Hematopoietic multipotent progenitor cell treated with erythropoietin and hydrocortisone succinate and interleukin-3 and kit ligand, for 6 days (in vitro differentiated cells): ENCODE results near the gene ATP23.
A peak's percentile ranks its signal among the peaks of the same experiment; 100 is the strongest.

Experiments
- DNase-seq: peaks from one replicate; pipeline ENCODE4 v3.0.0-alpha.2; 2015

Gene ATP23

GRCh38 chr12:57909056-57909455, 32.3 kb upstream of the ATP23 start:
- no peak for DNase-seq

DNA sequence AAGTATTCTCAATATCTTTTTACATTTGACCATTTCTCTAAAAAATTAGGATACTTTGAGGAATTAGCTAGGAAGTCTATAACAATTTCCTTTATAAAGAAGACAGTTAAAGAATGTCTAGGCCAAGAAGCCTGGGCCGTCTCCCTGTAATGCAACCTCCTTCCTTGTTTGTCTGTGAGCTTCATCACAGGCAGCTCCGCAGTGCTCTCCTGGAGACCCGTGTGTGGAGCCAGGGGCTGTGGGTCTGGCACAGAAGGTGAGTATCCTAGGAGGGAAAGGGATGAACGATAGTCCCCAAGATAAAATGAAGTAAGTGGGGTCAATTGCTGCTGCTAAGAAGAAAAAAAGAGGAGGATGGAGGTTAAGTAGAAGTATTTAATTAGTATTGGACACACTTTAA, 31.8 kb upstream of the ATP23 start:
- no peak for DNase-seq

DNA sequence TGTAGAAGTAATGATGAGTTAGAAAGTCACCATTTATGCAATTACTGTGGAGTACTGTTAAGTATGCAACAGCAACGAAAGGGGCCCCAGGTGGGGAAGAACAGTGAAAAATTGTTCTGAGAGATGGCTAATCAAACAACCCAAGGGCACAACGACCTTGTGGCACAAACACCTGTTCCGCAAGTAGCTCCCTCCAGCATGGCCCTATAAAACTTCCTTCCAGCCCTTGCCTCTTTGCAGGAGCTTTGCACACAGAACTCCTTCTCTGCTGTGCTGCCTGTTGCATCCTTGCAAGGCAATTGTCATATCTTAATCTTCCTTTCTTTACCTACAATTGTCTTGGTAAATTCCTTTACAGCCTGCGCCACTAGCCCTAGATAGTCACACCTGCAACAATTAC, 23.2 kb upstream of the ATP23 start:
- no peak for DNase-seq

- DNase-seq: no peak
These were observed 14.3 kb upstream of the ATP23 start for GRCh38 chr12:57927086-57927485.

GRCh38 chr12:57929092-57929830, 12.1 kb upstream of the ATP23 start:
- no peak for DNase-seq

DNA sequence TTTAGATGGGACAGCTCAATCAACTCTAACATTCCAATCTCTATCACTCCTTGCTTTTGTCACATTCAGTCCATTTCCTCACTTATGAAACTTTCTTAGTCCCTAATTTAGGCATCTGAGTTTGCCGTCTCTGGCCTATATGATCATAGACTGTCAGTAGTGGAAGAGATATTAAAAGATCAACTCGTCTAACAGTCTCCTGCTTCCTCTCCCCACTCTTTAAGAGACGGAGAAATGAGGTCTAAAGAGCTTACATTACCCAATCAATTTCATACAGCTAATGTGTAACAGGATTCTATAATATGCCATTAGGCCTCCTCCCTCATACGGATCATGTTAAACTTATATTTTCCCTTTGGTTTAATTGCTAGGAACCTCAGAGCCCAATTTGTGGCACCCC, 6.5 kb upstream of the ATP23 start:
- DNase-seq: peak; percentile 61

DNA sequence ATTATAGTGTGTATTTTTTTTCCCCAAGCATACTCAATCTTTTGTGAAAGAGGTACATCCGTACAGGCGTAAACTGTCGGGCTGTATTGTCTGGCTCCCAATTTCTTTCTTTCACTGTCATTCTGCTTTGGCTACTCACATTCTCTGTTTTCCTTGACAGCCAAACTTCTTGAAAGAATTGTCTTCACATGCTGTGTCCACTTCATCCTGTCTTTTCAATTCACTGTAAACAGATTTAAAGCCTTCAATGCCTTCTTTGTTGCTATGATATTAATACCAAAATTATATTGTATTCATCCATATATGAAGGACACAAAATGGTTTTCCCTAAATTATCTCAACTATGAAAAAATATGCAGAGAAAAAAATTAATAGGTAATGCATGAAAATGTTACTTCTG, 6.0 kb upstream of the ATP23 start:
- peak; percentile 40 for DNase-seq

- peak; percentile 100 for DNase-seq
These were observed 5.4 kb upstream of the ATP23 start for GRCh38 chr12:57935839-57936512.

DNA sequence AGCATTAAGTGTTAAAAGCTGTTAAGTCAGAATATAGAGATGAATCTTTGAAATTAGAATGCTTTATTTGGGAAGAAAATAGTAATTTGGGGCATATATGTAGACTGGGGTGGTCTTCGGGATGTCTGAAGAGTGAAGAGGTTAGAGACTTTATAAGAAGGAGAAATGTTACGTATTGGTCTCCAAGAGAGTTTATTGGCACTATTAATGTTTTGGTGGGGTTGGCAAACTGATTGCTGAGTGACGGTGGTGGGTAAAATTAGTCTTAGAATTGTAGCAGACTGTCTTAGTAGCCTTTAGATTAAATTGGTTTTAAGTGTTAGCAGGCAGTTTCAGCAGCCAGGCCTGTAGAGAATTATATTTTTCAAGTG, 4.9 kb upstream of the ATP23 start:
- peak; percentile 32 for DNase-seq

- DNase-seq: peak; percentile 67
These were observed 2.1 kb upstream of the ATP23 start for GRCh38 chr12:57939291-57939690.

DNA sequence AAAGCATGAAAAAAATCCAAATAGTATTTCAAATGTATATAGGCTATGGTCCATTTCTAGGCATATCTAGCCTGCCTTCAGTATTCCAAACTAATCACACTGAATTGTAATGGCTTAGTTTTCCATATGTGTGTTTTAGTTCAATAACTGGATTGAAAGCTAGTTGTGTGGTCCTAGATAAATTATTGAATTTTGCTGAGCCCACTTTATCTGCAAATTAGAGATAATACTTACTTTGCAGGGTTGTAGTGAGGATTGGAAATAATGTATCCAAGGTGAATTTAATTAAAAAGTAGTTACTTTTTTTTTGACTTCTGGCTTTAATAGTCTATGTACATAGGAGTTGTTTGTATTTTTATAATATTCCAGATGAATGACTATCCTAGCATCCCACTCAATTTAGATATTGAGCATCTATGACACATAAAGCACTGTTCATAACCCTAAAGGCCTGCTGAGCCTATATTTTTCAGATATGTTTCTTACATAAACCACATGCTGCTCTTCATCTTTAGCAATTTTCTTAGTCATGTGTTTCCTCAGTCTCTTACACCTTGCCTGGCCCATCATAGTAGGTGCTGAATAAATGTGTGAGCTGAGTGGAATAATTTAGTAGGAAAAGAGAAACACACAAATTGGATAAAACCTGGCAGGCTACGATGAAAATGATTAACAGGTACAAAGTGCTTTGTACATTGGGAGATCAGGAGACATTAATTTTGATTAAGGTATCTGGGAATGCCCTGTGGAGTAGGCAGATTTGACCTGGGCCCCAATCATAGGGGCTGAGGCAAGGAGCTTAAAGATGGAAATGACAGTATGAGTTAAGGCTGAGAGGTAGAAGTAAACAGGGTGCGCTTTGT, 1.1 kb upstream of the ATP23 start:
- DNase-seq: peak; percentile 48

DNA sequence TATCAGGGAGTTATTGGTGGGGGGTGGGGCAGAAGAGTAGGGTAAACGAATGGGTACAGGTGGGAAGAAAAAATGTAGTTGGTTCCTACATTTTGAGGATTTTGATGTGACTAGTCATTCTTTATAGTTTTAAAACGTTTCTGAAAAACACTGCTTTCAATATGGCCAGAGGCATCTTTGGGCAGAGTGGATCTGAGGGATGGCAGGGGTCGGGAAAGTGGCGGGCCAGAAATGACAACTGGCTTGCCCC, 527 bp upstream of the ATP23 start:
- DNase-seq: no peak

DNA sequence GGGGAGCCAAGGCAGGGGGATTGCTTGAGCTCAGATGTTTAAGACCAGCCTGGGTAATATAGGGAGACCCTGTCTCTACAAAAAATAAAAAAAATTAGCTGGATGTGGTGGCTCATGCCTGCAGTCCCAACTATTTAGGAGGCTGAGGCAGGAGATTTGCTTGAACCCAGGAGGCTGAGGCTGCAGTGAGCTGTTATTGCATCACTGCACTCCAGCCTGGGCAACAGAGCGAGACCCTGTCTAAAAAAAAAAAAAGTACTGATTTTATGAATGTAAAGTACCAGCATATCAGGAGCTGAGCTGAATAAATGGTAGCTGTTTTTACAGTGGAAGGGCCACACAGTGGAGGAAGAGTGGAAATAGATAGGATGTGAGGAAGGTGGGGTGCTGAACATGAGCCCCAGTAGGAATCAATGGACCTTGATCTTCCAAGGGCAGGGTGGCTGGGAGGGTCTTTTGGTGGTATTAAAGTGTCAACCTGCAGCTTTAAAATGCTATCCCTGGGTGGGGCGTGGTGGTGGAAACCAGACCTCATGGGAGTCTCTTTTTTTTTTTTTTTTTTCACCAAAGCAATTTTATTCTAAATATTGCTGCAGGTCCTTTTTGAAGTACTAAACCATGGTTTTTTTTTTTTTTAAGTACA, 2.2 kb downstream of the ATP23 start:
- peak; percentile 18 for DNase-seq

DNA sequence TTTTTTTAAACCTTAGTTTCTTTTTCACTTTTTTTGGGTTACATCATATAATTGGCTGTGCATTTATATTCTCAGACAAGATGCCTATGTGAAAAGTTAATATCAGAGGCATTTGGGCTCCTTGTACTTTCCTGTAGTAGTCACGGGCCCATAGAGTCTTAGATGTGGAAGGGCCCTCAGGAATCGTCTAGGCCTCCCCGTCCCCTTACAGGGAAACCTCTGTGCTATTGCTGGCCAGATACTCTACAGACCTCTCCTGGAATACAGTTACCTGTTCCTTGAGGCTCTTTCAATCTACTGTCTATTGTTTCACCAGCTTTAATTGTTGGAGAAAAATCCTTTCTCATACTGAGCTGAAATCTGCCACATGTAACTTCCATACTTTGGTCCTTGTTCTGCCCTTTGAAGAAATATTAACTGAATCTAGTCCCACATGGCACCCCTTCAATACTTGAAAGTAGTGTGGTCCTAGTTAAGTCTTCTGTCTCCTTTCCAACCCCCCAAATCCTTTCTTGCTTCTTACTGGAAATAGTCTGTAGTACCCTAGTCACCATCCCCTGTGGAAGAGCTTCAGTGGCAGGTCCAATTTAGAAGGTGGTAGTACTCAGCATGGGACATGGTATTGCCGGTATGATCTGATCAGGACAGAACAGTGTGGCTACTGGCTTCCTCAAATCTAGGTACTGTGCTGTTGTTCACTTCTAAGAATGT, 3.1 kb downstream of the ATP23 start:
- DNase-seq: no peak

DNA sequence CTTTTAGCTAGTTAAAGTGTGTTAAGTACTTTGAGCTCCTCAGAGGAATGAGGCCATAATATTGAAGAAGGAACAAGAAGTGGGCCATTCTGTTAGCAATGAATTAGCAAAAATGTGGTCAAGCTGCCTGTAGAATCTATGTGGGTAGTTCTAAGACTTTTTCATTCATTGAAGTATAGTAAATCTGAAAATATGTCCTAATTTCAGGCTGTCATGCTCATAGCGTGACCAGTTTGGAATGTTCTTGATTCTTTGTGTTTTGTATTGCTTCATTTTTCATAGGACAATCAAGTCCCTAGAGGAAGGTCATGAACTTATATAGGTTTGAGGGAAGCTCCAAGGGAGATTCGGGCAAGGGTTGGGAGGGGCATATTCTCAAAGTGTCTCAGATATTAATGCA, 11.4 kb downstream of the ATP23 start:
- DNase-seq: no peak

- DNase-seq: no peak
These were observed 13.4 kb downstream of the ATP23 start for GRCh38 chr12:57954768-57955167.

GRCh38 chr12:57958061-57958657, 16.8 kb downstream of the ATP23 start:
- no peak for DNase-seq

DNA sequence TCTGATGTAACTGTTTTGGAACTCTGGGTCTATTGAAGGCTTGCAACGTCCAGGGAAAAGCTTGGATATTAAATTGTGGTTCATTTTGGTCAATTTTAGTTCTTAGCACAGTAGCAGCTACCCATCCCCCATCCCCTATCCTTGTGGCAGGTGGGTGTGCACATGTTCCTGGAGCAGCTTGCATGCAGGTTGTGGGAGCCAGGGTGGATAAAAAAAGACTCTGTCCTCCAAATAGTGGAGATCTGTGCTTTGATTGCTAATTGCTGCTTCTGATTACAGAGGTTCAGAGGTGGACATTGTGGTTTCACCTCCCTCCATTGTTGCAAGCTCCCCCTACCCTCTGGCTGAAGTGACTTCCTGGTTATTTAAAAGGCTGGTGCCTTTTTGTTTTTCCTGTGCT, 23.1 kb downstream of the ATP23 start:
- no peak for DNase-seq

GRCh38 chr12:57965766-57966165, 24.4 kb downstream of the ATP23 start:
- DNase-seq: no peak

- no peak for DNase-seq
These were observed 25.2 kb downstream of the ATP23 start for GRCh38 chr12:57966536-57966935.

DNA sequence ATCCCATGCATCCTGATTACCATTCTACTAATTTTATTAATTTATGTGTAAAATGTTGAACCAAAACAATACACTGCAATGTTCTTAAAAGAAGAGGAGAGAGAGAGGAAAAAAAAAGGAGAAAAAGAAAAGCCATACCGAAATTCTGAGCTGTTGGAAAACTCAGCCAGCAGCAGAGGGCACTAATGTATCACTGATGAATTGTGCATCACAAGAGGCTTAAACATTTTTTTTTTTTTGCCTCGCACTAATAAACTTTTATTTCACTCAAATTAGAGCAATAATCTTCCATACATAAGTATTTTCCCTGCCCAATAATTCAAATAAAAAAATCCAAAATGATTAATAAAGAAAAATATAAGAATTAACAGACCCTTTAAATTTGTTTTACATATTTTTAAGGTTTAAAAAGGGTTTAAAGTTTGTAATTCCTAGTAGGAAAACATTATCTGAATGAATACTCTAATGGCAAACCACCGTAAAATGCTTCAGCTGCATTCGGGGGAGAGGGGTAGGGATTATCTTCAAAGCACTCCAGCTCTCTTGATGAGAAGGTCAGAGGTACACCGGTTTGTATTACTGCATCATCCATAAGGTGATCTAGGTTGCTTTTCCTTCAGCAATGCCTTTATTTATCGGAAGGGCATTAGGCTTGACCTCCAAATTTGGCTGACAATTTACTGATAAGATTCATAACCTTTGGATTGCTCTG, 41.9 kb downstream of the ATP23 start:
- peak; percentile 67 for DNase-seq
